Suprapubic skin (tissue), 3 donors: Measurements from ENCODE around the gene KCND2.

ENCODE experiments used
- POLR2A ChIP-seq, 2 donors: fragments of 450-650 bp; IDR thresholded peaks; one replicate each; pipeline ENCODE4 v1.6.1; 2017; ENCODE audit warnings: antibody characterized with exemption in 2 of 2, mild to moderate bottlenecking in 2 of 2, moderate library complexity in 2 of 2
- TF ChIP-seq, protein P1 (sequence below), 2 donors: fragments of 200-600 bp in 1 of 2; fragments of 450-650 bp in 1 of 2; sonication (generic) in 1 of 2; IDR thresholded peaks; one replicate each; pipeline ENCODE4 v1.5.1; 2016 to 2019; ENCODE audit warnings: antibody characterized with exemption in 2 of 2, mild to moderate bottlenecking in 1 of 2, moderate library complexity in 1 of 2

DNA sequence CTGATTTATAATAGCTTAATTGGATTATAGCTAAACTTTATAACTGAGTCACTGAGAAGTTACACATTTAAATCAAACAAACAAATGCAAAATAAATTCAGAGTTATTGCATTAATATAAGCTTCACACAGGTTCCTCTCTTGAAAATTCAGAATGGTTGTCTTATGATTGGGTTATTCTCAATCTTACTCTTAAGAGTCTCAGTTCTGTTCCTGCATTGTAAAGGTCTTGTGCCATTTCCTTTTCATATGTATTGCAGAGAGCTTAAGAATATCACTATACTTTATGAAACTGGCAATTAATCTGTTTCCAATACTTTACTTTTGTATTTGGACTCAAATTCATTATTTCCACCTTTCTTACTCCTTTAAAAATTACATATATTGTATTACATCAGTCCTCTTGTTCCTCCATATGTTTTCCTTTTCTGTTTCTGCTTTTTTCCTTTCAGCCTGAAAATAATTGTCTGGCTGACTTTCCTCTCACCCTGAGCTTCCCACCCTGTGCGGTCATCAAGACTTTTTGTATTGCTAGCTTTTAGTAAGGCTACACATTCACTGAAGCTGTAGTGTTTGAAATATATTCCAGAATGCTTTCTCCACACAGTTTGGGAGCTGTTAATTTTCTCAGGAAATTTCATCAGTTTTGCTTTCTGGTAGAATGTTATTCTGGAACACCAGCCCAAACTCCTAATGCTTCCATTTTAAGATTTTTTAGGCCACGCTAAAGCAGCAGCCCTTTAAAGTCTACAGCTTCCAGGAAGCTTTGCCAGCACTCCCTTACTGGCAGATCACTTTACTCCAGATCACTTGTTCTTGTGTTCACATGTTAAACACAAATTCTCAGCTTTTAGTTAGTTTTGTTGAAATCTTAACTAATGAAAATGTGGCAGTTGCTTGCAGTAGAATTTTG lies 139.4 kb downstream of the KCND2 start:
- TF ChIP-seq, protein P1, sequence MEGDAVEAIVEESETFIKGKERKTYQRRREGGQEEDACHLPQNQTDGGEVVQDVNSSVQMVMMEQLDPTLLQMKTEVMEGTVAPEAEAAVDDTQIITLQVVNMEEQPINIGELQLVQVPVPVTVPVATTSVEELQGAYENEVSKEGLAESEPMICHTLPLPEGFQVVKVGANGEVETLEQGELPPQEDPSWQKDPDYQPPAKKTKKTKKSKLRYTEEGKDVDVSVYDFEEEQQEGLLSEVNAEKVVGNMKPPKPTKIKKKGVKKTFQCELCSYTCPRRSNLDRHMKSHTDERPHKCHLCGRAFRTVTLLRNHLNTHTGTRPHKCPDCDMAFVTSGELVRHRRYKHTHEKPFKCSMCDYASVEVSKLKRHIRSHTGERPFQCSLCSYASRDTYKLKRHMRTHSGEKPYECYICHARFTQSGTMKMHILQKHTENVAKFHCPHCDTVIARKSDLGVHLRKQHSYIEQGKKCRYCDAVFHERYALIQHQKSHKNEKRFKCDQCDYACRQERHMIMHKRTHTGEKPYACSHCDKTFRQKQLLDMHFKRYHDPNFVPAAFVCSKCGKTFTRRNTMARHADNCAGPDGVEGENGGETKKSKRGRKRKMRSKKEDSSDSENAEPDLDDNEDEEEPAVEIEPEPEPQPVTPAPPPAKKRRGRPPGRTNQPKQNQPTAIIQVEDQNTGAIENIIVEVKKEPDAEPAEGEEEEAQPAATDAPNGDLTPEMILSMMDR (IDR thresholded peaks at IDR 0.05), result no peak
- TF ChIP-seq POLR2A (IDR thresholded peaks at IDR 0.05), result no peak
